H1 (cell line): Measurements from ENCODE around the gene GAPT. TPM values are rescaled to one million over a fixed set of nuclear protein-coding genes. Genes with fewer than 3 reads are reported as not detected.

Source experiments
- CTCF ChIA-PET: fragments of 300-600 bp; sonication (Branson Sonifier 250); formaldehyde crosslinking; loops from one replicate; lab custom pipeline; 2021; ENCODE audit not compliant: partially characterized antibody; lab: Charles Lee
- POLR2A ChIA-PET: fragments of 300-600 bp; sonication (Branson Sonifier 250); formaldehyde crosslinking; loops from one replicate; lab custom pipeline; 2021; ENCODE audit warnings: inconsistent platforms; ENCODE audit not compliant: partially characterized antibody; lab: Charles Lee
- DNase-seq, 2 experiments: peaks; one replicate each; pipeline versions ENCODE4 v3.0.0 to v3.0.0-alpha.2; 2010 to 2022; ENCODE audit warnings: low spot score in 2 of 2, low read depth in 1 of 2, mixed read lengths in 1 of 2
- FAIRE-seq: peaks from 2 replicates; lab custom pipeline; 2011; peaks lifted over from hg19 to GRCh38; lab: Jason Lieb, UNC
- H2AFZ ChIP-seq: 2 replicates; pipeline ENCODE4 v1.8.1; 2012; ENCODE audit warnings: low read length, inconsistent platforms
- H2AK5ac ChIP-seq: 2 replicates; pipeline ENCODE4 v1.6.1; 2013; ENCODE audit warnings: low read depth, low read length
- H2BK120ac ChIP-seq: replicated peaks from 2 replicates; pipeline ENCODE3; 2013; ENCODE audit warnings: low read depth, low read length, inconsistent platforms
- H2BK12ac ChIP-seq: 2 replicates; pipeline ENCODE4 v1.6.1; 2013; ENCODE audit warnings: low read depth, low read length
- H2BK15ac ChIP-seq: 2 replicates; pipeline ENCODE4 v1.6.1; 2013; ENCODE audit warnings: low read length
- H2BK20ac ChIP-seq: 2 replicates; pipeline ENCODE4 v1.6.1; 2013; ENCODE audit warnings: low read length
- H2BK5ac ChIP-seq: 2 replicates; pipeline ENCODE4 v1.6.1; 2013; ENCODE audit warnings: low read depth, low read length
- H3K14ac ChIP-seq: 2 replicates; pipeline ENCODE4 v1.6.1; 2013; ENCODE audit warnings: inconsistent platforms; ENCODE audit not compliant: insufficient read length
- H3K18ac ChIP-seq: 2 replicates; pipeline ENCODE4 v1.6.1; 2013; ENCODE audit warnings: low read length; ENCODE audit errors: extremely low read depth
- H3K23ac ChIP-seq: 2 replicates; pipeline ENCODE4 v1.6.1; 2013; ENCODE audit warnings: inconsistent platforms; ENCODE audit not compliant: insufficient read length
- H3K23me2 ChIP-seq: 2 replicates; pipeline ENCODE4 v1.6.1; 2013; ENCODE audit warnings: low read depth, low read length
- H3K27ac ChIP-seq: 2 replicates; pipeline ENCODE4 v1.6.1; 2011; ENCODE audit warnings: low read depth, low read length, inconsistent platforms
- H3K27me3 ChIP-seq, 4 experiments: replicated peaks in 1 of 4; 1 replicate in 1 of 4; 2 replicates in 3 of 4; pipeline versions ENCODE4 v1.6.1 to v1.8.1; 2011 to 2013; ENCODE audit warnings: low read length in 3 of 4, mild to moderate bottlenecking in 3 of 4, inconsistent platforms in 2 of 4, mixed read lengths in 2 of 4, moderate library complexity in 1 of 4; ENCODE audit not compliant: control insufficient read depth in 3 of 4, insufficient read depth in 3 of 4; ENCODE audit errors: extremely low read depth in 1 of 4
- H3K36me3 ChIP-seq, 4 experiments: 2 replicates each; pipeline versions ENCODE4 v1.6.1 to v1.8.1; 2011 to 2013; ENCODE audit warnings: mild to moderate bottlenecking in 4 of 4, low read length in 3 of 4, moderate library complexity in 2 of 4, control low read depth in 1 of 4, inconsistent platforms in 1 of 4; ENCODE audit not compliant: insufficient read depth in 4 of 4, control insufficient read depth in 2 of 4
- H3K4ac ChIP-seq: replicated peaks from 2 replicates; pipeline ENCODE3; 2013; ENCODE audit warnings: low read length, low read depth, mixed read lengths, inconsistent platforms; ENCODE audit not compliant: insufficient read length
- H3K4me1 ChIP-seq, 4 experiments: replicated peaks in 1 of 4; 1 replicate in 1 of 4; 2 replicates in 3 of 4; pipeline versions ENCODE4 v1.6.1 to v1.8.1; 2011 to 2013; ENCODE audit warnings: low read length in 3 of 4, inconsistent platforms in 2 of 4, mixed read lengths in 1 of 4; ENCODE audit not compliant: insufficient read depth in 4 of 4, control insufficient read depth in 3 of 4
- H3K4me2 ChIP-seq, 2 experiments: 2 replicates each; pipeline versions ENCODE4 v1.6.1 to v1.8.1; 2011 to 2013; ENCODE audit warnings: low read depth in 2 of 2, low read length in 2 of 2, control low read depth in 1 of 2, inconsistent platforms in 1 of 2, mild to moderate bottlenecking in 1 of 2; ENCODE audit not compliant: insufficient read depth in 1 of 2
- H3K4me3 ChIP-seq, 4 experiments: fragments of 200-600, 300-600 bp in 1 of 4; sonication (generic), shearing (Covaris generic), sonication (Bioruptor Twin) in 1 of 4; 2 replicates each; pipeline versions ENCODE4 v1.5.1 to v1.8.1; 2011 to 2016; ENCODE audit warnings: low read length in 4 of 4, low read depth in 3 of 4, control low read depth in 2 of 4, inconsistent platforms in 2 of 4, mild to moderate bottlenecking in 2 of 4, mixed read lengths in 1 of 4, moderate library complexity in 1 of 4; ENCODE audit not compliant: insufficient read depth in 2 of 4; ENCODE audit errors: extremely low read depth in 1 of 4
- H3K56ac ChIP-seq: replicated peaks from 2 replicates; pipeline ENCODE3; 2013; ENCODE audit warnings: low read depth, mild to moderate bottlenecking, mixed read lengths, low read length, inconsistent platforms; ENCODE audit not compliant: insufficient read length
- H3K79me1 ChIP-seq: 2 replicates; pipeline ENCODE4 v1.6.1; 2013; ENCODE audit warnings: low read depth, low read length, control low read depth
- H3K79me2 ChIP-seq, 2 experiments: 2 replicates each; pipeline versions ENCODE4 v1.6.1 to v1.8.1; 2012 to 2013; ENCODE audit warnings: low read length in 2 of 2, mild to moderate bottlenecking in 2 of 2, inconsistent platforms in 1 of 2; ENCODE audit not compliant: insufficient read depth in 2 of 2, control insufficient read depth in 1 of 2
- H3K9ac ChIP-seq, 4 experiments: replicated peaks in 1 of 4; 1 replicate in 1 of 4; 2 replicates in 3 of 4; pipeline versions ENCODE4 v1.6.1 to v1.8.1; 2011 to 2013; ENCODE audit warnings: low read depth in 3 of 4, low read length in 3 of 4, control low read depth in 2 of 4, mild to moderate bottlenecking in 2 of 4, moderate library complexity in 2 of 4, inconsistent platforms in 1 of 4; ENCODE audit errors: extremely low read depth in 1 of 4
- H3K9me3 ChIP-seq, 2 experiments: 2 replicates each; pipeline versions ENCODE4 v1.6.1 to v1.8.1; 2012 to 2013; ENCODE audit warnings: mild to moderate bottlenecking in 2 of 2, moderate library complexity in 2 of 2, control low read depth in 1 of 2, inconsistent platforms in 1 of 2, low read depth in 1 of 2, low read length in 1 of 2, mixed read lengths in 1 of 2; ENCODE audit not compliant: insufficient read depth in 2 of 2
- H4K20me1 ChIP-seq, 2 experiments: replicated peaks in 1 of 2; 2 replicates each; pipeline versions ENCODE3 to v1.8.1; 2011 to 2013; ENCODE audit warnings: inconsistent platforms in 2 of 2, low read length in 2 of 2, mild to moderate bottlenecking in 1 of 2; ENCODE audit not compliant: insufficient read depth in 2 of 2, control insufficient read depth in 1 of 2
- H4K5ac ChIP-seq: 2 replicates; pipeline ENCODE4 v1.6.1; 2013; ENCODE audit warnings: low read length, low read depth, mixed read lengths, inconsistent platforms; ENCODE audit not compliant: insufficient read length
- H4K8ac ChIP-seq: 2 replicates; pipeline ENCODE4 v1.8.0; 2013; ENCODE audit warnings: mild to moderate bottlenecking, moderate library complexity, low read length, inconsistent platforms; ENCODE audit not compliant: insufficient read depth; ENCODE audit errors: extremely low read depth
- H4K91ac ChIP-seq: replicated peaks from 2 replicates; pipeline ENCODE3; 2013; ENCODE audit warnings: low read length, mixed read lengths, inconsistent platforms; ENCODE audit not compliant: insufficient read length
- ASH2L ChIP-seq: fragments of 200-600, 300-600 bp; sonication (generic); IDR thresholded peaks from one replicate; pipeline ENCODE4 v1.7.1; 2017; ENCODE audit warnings: low read length
- CTCF ChIP-seq, 3 experiments: IDR thresholded peaks; 1 replicate in 2 of 3; 2 replicates in 1 of 3; pipeline versions ENCODE4 v1.5.1 to v1.6.1; 2011; ENCODE audit warnings: low read length in 3 of 3, mild to moderate bottlenecking in 3 of 3, inconsistent platforms in 2 of 3, low read depth in 1 of 3, moderate library complexity in 1 of 3; ENCODE audit not compliant: insufficient read depth in 1 of 3; ENCODE audit errors: control extremely low read depth in 1 of 3
- E2F6 ChIP-seq: IDR thresholded peaks from 2 replicates; pipeline ENCODE4 v1.6.1; 2012; ENCODE audit warnings: inconsistent platforms
- RXRA ChIP-seq: IDR thresholded peaks from 2 replicates; pipeline ENCODE4 v1.6.1; 2011; ENCODE audit warnings: low read depth, mild to moderate bottlenecking, low read length, moderate library complexity; ENCODE audit not compliant: insufficient read depth
- WGBS, 2 experiments: shearing (Covaris generic) in 1 of 2; methylation state at CpG; one replicate each; pipeline versions ENCODE4 v1.1.6 to v1.1.7; 2013 to 2015; ENCODE audit warnings: low lambda C conversion rate in 2 of 2, mixed read lengths in 2 of 2, inconsistent platforms in 1 of 2, low coverage in 1 of 2, missing lambda C conversion rate in 1 of 2; ENCODE audit not compliant: insufficient replicate concordance in 2 of 2, insufficient coverage in 1 of 2, insufficient read length in 1 of 2; ENCODE audit errors: extremely low coverage in 1 of 2, missing lambda C conversion rate in 1 of 2; 5-methylcytosine and 5-hydroxymethylcytosine counted together
- polyA plus RNA-seq, 7 experiments: library from polyadenylated mRNA; depleted of rRNA in 3 of 7; stranded (reverse) in 5 of 7; unstranded in 2 of 7; fragments of >200 nt in 5 of 7; fragments of 200-250 nt in 2 of 7; gene quantifications; 1 replicate in 5 of 7; 2 replicates in 1 of 7; 4 replicates in 1 of 7; pipeline versions ENCODE4 v1.2.1 to v1.2.3, GENCODE V29; 2011 to 2013; ENCODE audit warnings: missing spikeins in 2 of 7, mixed read lengths in 2 of 7
- total RNA-seq: library from RNA; stranded (reverse); fragmentation: NEBNext Ultra II Directional; extraction: Animal tissue kit (Norgen Biotek cat#: 25700); gene quantifications from 2 replicates; pipeline ENCODE4 v1.2.1, GENCODE V29; 2021

The GAPT gene
- total and polyA plus RNA-seq, 2 of the 8 experiments (the other 6 are each of a cell fraction or from before 2014, with no cell fraction given): not detected

- no peak overlapping the region for H3K27ac ChIP-seq
- H2AK5ac ChIP-seq: no peak overlapping the region
- TF ChIP-seq RXRA: no peak
- TF ChIP-seq E2F6: 0 out of 2 replicates have a peak, but pooled peaks have one; percentile 25
- peak; percentile 82 to 88 (median 87) for TF ChIP-seq CTCF (IDR thresholded peaks at IDR 0.05; ENCODE audit: control extremely low read depth in 1 of 3, insufficient read depth in 1 of 3, low read depth in 1 of 3, low read length in 3 of 3)
- no peak for TF ChIP-seq ASH2L
These were observed 30.4 kb upstream of the GAPT start for GRCh38 chr5:58460732-58461286.

More at GRCh38 chr5:58460732-58461286, 30.4 kb upstream of the GAPT start:
- no peak overlapping the region for H3K23ac ChIP-seq
- peak overlapping the region; percentile 29; the same call in 1 of the 2 replicates for H2BK15ac ChIP-seq
- no peaks in the 10 kb centered on the region; the same call in 1 of the 2 replicates for H3K23me2 ChIP-seq
- peak overlapping the region; percentile 61 to 79 (median 73) for H3K4me3 ChIP-seq
- ChIA-PET CTCF (interaction anchor here (0.6 to 4.4 kb wide), 53 partner anchors 10 to 1197 kb away, joined by 3 to 86 read pairs (median 3); no protein-coding TSS in a partner anchor), POLR2A (interaction anchor here (1.0 to 1.5 kb wide), 2 partner anchors 683 to 686 kb away, joined by 3 read pairs; no protein-coding TSS in a partner anchor)
- H4K91ac ChIP-seq: no peak overlapping the region
- H3K36me3 ChIP-seq: peaks cover 0 to 14% (median 7%) of the 10 kb centered on the region in 4 experiments; a peak in 5 of 8 replicates
- H4K5ac ChIP-seq: no peak overlapping the region
- DNase-seq (peak; percentile 84 to 96), FAIRE-seq (peak; percentile 55)
- no peak overlapping the region; the same call in 1 of the 2 replicates for H2AFZ ChIP-seq
- no peak overlapping the region for H2BK120ac ChIP-seq
- 0 out of 4 replicates have a peak, but pooled peaks cover 0 to 2% of the 10 kb centered on the region in 2 experiments for H3K79me2 ChIP-seq
- no peaks in the 10 kb centered on the region for H3K9me3 ChIP-seq
- H3K56ac ChIP-seq: no peak overlapping the region
- no peak overlapping the region for H3K18ac ChIP-seq
- no peaks in the 10 kb centered on the region for H3K79me1 ChIP-seq
- peaks cover 0 to 4% (median 3%) of the 10 kb centered on the region in 4 experiments; a peak in 3 of 7 replicates for H3K4me1 ChIP-seq
- H2BK20ac ChIP-seq: no peak overlapping the region
- no peak overlapping the region for H3K4ac ChIP-seq
- H4K20me1 ChIP-seq: peaks cover 0 to 2% of the 10 kb centered on the region in 2 experiments
- H2BK12ac ChIP-seq: no peak overlapping the region
- H3K4me2 ChIP-seq: peak overlapping the region; percentile 69 to 74; a peak in 3 of 4 replicates
- WGBS, 2 experiments: 15% methylated on average over 30 of the region's 30 CpGs; no CpG with 5 or more reads in 1 of the 2 experiments
- peak overlapping the region in 3 of 4 experiments; percentile 25 to 73 (median 54); a peak in 3 of 7 replicates for H3K9ac ChIP-seq
- H3K14ac ChIP-seq: no peak overlapping the region
- peak overlapping the region; percentile 80; the same call in 1 of the 2 replicates for H4K8ac ChIP-seq
- H3K27me3 ChIP-seq: peaks cover 0 to 3% (median 2%) of the 10 kb centered on the region in 4 experiments; a peak in 3 of 7 replicates
- peak overlapping the region; percentile 76; the same call in 1 of the 2 replicates for H2BK5ac ChIP-seq
